ENCODE measurements around the gene RER1.

RER1 gene

DNA sequence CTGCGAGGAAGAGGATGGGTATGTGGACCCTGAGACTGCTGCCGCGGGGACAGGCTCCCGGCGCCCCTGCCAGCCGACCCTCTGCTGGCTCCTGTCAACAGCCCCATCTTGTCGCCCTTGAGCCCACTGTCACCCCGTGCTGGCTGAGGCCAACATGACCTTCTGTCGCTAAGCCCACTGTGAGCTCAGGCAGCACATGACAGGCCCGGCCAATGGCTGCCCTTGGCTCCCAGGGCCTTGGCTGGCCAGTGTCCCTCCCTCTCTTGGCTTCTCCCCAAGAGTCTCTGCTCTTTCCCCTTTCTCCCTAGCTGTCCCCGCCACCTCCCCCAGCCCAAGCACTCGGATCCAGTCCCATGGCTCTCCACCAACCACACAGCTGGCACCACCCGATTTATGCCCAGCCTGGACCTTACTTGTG lies 17.2 kb downstream of the RER1 start:
- no peak for DNase-seq

GRCh38 chr1:2409745-2410144 lies 18.1 kb downstream of the RER1 start:
- no peak for DNase-seq

DNA sequence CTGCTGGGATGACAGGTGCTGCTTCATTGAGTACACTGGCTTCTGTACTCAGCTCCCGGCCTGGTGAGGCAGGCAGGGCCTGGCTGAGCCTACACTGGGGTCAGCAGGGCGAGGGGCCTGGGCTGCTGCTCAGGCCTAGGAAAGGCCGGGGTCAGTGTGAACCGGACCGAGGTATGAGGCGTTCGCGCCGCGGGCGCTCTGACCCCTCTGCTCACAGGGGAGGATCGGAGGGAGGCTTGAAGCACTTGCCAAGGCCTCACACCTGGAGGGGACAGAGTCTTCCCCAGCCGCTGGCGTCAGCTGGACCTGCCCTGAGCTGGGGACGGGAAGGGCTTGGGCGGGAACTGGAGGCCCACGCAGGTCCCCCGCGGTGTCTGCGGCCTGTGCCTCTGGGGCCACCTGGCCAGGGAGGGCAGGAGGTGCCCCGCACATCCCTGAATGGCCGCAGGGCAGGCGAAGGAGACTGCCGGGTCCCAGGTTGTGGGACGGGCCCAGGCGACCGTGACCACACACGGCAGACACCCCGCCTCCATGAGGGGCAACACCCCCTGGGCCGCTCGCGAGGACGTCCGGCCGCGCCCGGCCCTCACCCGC lies 20.3 kb downstream of the RER1 start:
- no peak for DNase-seq

- DNase-seq, result peak; percentile 99
Measured at GRCh38 chr1:2412395-2412772, 20.7 kb downstream of the RER1 start, which contains the start of gene PEX10. Gene PEX10, minus strand, starts transcription at chr1:2412564. Its CDS starts 62 bp downstream, at chr1:2412502.

DNA sequence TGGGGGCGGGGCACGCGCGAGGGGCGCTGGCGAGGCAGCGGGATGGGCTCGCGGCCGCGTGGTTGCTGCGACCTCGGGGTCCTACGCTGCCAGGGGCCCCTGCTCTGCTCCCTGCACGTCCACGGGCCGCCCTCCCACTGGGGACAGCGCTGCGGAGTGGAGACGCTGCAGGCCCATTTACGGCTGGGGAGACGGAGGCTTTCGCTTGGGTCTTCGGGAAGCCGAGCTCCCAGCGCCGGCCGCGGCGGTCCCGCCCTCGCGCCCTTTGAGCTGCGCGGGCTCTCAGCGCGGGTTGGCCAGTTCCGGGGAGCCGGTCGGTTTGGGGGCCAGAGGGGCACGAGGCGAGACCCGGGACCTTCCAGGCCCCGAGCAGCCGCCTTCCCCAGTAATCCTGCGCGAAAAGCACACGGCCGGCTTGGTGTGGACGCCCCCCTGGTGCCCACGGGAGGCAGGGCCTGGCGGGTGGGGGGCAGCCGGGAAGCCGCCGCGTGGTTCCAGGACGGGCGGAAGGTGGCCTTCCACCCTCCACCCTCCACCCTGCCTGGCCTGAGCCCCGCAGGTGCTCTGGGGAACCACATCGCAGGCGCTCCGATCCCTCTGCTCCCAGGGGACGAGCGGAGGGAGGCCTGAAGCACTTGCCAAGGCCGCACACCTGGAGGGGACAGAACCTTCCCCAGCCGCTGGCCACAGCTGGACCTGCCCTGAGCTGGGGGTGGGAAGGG lies 21.3 kb downstream of the RER1 start:
- peak; percentile 51 for DNase-seq

GRCh38 chr1:2413495-2414296 lies 22.1 kb downstream of the RER1 start:
- DNase-seq, result peak; percentile 39

GRCh38 chr1:2414297-2414958 lies 22.8 kb downstream of the RER1 start:
- DNase-seq, result peak; percentile 77

DNA sequence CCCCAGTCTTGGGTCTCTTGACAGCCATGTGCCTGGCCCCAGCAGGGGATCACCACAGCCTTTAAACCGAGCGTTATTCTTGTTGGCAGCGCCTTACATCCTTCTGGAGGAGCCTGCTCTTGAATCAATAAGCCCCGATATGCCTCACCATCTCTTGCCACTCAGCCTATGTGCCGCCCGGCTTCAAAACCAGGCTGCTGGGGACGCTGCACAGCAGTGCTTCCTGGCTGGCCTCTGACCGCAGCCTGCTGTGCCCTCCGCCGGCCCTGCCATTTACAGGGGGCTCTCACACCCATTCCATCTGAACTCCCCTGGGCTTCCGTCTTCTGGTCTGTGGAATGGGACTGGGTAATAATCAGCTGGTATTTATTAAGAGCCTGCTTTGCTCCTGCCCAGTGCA lies 23.7 kb downstream of the RER1 start:
- DNase-seq, result no peak

GRCh38 chr1:2415801-2416208 lies 24.2 kb downstream of the RER1 start:
- peak; percentile 74 for DNase-seq

- no peak for DNase-seq
Measured at GRCh38 chr1:2416403-2416802, 24.8 kb downstream of the RER1 start.

- no peak for DNase-seq
Measured at GRCh38 chr1:2417083-2417832, 25.6 kb downstream of the RER1 start.

DNA sequence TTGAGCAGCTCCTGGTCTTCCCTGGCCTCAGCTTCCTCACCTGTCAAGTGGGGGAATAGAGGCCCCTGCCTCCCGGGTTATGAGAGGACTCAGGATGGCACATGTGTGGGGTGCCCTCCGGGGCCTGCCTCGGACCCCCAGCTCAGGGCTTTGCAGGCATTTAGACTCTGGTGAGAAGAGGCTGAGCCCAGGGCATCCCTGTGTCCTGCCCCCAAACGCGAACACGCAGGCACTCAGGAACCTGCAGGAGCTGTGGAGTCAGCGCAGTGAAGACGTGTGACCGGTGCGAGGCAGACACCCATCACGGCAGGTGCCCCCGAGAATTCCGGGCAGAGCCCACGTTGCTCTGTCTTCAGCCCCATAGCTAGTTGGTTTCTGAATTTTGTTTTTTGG lies 26.2 kb downstream of the RER1 start:
- DNase-seq, result no peak

DNA sequence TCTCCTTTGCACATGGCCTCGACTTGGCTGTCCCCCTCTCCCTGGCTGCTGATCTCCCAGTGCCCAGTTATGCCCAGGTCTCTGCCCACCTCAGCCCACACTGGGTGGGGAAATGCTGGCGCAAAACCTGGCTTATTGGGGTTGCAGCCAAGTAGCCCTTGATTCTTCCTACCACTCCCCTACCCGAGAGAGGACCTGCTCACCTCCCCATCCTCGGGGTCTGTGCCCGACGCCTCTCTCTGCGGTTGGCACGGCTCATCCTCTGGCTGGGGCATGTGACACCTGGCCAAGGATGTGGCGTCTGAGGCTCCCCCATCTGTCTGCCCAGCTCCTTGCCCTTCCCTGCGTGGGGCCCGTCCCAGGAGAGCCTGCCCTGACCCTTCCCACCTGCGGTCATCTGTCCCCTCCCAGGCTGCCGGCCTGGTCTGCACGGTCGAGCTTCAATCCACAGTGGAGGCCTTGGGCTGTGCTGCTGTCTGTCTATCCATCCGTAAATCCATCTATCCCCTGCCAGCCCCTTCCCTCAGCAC lies 27.2 kb downstream of the RER1 start:
- DNase-seq, result no peak

- DNase-seq, result no peak
Measured at GRCh38 chr1:2419416-2419815, 27.8 kb downstream of the RER1 start.

GRCh38 chr1:2422523-2422922 lies 30.9 kb downstream of the RER1 start:
- DNase-seq, result no peak

DNA sequence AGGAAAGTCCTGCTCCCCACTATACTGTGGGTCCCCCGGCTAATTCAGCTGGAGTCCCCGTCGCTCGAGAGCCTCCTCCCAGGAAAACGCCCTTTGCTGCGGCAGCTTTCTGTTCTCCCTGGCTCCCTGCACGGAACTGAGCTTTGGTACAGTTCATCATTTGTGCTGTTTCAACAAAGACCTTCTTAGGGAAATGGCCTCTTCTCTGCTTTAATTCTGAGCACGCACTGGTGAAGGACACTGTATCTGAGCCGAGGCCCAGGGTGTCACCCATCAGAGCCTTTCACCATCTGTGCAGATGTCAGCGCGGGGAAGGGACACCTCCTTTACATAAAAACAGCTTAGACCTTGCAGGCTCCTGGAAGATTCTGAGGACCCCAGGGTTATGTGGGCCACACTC lies 34.3 kb downstream of the RER1 start:
- no peak for DNase-seq

DNA sequence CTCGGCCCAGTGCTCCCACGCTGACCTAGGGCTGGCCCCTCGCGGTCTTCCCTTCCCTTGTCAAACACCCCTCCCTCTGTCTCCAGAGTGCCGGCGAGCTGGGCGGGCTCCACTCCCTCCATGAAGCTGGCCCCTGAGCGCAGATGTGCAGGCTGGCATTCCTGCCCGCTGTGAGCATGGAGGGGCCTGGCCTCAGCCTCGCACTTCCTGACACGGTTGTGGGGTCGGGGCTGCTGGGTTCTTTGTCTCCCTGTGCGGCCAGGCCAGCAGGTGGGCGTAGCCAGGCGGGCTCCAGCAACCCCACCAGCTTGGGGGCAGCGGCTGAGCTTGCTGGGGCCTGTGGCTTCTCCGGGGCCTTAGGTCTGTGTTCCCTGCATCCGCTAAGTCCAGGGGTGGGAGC lies 34.9 kb downstream of the RER1 start:
- DNase-seq, result no peak

- no peak for DNase-seq
Measured at GRCh38 chr1:2427051-2427450, 35.4 kb downstream of the RER1 start.

DNA sequence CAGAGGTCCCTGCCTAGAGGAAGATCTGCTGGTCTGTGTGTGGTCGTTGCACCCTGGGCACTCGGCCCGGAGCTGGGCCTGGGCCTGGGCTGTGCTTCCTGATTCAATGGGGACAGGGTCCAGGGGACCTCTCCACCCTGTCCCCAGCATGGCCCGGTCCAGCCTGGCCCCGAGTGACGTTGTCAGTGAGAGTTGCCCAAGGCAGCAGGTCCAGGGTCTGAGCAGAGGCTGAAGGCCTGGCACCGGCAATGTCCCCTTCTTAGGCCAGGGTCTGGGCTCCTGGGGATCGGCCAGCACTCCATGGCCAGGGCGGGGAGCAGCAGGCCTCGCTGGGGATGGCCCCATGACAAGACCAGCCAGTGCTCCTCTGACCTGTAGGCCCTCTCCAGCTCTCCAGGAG lies 36.3 kb downstream of the RER1 start:
- DNase-seq, result no peak

DNA sequence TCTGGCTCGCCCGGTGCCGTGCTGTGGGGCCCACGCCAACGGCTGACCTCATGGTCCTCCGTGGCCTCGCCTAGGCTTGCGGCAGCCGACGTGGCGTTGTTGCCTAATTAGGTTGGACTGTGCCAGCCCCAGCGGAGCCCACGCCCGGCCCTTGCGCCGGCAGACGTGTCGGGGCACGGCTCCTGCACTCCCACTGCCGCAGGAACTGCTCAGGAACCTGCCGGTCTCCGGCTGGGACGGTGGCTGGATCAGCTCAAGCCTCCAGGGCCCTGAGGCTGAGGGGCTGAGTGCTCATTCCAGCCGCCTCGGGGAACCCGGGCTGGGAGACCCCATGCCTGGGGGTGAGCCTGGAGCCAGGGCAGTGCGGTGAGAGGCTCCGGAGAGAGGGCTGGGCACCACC lies 36.8 kb downstream of the RER1 start:
- DNase-seq, result no peak

- DNase-seq, result peak; percentile 47
Measured at GRCh38 chr1:2429780-2430591, 38.3 kb downstream of the RER1 start.

GRCh38 chr1:2430592-2430973 lies 38.9 kb downstream of the RER1 start:
- DNase-seq, result no peak

Data from RPMI8226 (cell line).